ENCODE data around the gene OR5L1.

Gene OR5L1

DNA sequence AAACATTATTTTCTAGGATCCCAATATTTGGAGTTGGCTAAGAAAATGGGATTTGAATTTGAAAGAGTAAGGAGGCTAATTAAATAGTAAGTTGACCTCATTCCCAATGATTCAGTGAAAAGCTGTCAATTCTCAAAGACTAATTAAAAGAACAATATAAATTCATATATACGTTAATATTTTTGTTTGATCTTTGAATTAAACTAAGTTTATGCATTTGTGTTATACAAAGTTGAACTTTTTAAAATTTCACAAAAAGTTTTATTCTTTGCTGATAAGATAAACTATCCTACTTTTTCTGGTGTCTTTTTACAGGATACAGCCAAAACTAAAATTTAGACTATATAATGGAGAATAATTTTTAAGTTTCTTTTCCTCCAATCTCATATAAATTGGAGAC is at the start of gene OR5L1:
TSS of gene OR5L1 (plus strand) at position 301 of the 400 bp plus-strand sequence. CDS start 100 bp downstream, outside the sequence.
- no peak for DNase-seq

DNA sequence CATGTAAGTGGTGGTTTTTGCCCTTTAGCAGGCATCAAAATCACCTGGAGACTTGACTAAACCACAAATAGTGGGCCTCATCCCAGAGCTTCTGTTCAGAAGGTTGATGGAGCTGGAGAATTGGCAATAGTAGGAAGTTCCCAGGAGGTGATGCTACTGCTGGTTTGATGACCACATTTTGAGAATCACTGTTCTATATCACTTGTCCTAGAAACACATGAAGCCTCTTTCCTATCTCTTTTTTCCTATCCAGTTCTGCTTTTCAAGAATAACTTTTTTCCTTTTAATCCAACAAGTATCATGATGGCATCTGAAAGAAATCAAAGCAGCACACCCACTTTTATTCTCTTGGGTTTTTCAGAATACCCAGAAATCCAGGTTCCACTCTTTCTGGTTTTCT is 38.0 kb upstream of the OR5L1 start, which contains the start of gene OR5D13:
TSS of gene OR5D13 (plus strand) at position 301 of the 400 bp plus-strand sequence. CDS start at position 301, 0 bp downstream.
- DNase-seq, result no peak

DNA sequence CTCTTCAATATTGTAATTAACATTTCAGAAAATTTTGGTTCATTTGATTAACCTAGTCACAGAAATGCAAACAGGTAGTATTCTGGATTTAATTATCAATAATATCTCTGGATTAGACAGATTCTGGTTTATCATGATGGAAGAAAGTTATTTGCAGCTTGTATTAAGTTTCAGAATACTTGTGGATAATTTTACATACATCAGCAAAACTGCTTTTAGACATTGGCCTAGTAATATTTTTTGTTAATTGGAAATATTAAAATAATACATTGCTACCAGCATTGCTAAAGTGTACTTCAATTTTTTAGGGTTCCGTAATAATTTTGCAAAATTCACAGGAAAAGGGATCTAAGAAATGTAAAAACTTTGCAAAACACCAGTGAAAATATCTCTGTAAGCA is 19.6 kb upstream of the OR5L1 start:
- no peak for DNase-seq

DNA sequence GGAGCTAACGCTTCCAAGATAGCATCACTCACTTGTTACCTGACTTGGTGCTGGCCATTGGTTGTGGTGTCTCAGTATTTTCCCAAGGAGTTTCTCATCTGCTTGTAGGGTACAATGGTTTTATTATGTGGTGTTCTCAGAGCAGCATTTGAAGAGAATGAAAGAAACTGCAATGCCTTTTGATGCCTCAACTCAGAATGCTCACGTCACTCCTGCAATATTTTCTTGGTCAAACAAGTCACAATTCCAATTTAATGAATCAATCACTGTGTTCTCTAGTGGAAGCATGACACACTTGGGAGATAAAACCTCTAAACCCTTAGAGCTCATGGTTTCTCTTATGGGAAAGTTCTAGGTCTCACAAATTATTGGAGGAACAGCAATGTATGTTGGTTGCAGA is 17.8 kb upstream of the OR5L1 start:
- DNase-seq, result no peak

DNA sequence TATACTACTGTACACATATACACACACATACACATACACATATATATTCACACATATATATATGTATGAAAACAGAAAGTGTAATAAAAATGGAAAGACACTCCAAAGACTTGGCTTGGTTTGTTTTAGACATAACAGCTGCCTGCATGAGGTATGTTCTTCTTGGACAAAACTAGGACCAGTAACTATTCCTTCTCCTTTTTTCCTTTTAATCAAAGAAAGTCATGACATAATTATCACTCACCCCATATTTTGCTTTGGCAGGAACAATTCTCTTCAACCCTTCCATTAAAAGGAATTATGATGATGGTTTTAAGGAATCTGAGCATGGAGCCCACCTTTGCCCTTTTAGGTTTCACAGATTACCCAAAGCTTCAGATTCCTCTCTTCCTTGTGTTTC is 15.9 kb upstream of the OR5L1 start, which contains the start of gene OR5D14:
TSS of gene OR5D14 (plus strand) at position 301 of the 400 bp plus-strand sequence. CDS start at position 301, 0 bp downstream.
- DNase-seq, result no peak

DNA sequence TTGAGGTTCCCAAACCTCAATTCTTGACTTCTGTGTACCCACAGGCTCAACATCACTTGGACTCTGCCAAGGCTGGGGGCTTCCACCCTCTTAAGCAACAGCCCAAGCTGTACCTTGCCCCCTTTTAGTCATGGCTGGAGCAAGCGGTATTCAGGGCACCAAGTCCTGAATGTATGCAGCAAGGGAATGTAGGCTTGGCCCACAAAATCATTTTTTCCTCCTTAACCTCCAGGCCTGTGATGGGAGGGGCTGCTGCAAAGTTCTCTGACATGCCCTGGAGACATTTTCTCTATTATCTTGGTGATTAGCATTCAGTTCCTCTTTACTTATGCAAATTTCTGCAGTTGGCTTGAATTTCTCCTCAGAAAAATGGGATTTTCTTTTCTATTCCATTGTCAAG is 4.9 kb upstream of the OR5L1 start:
- no peak for DNase-seq

DNA sequence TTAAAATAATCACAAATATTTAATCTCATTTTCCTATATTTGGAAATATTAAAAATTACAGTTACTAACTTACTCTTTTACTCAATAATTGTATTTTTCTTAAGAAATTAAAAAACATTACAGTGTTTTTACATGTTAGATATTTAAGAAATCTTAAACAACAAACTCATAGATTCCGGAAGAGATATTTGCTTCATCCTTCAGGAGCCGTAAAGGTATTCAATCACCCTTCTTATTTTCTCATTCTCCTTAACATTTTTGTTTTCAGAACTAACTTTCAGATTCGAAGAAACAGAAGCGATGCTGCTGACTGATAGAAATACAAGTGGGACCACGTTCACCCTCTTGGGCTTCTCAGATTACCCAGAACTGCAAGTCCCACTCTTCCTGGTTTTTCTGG is 8.2 kb downstream of the OR5L1 start, which contains the start of gene OR5D18:
TSS of gene OR5D18 (plus strand) at position 301 of the 400 bp plus-strand sequence. CDS start at position 301, 0 bp downstream.
- no peak for DNase-seq

DNA sequence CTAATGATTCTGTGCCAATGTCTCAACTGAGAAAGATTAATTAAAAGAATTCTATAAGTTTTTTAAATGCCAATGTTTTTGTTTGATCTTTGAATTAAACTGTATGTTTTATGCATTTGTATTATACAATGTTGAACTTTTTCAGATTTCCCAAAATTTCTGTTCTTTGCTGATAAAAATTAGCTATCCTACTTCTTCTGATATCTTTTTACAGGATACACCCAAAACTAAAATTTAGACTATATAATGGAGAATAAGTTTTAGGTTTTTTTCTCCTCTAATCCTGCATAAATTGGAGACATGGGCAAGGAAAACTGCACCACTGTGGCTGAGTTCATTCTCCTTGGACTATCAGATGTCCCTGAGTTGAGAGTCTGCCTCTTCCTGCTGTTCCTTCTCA is 15.8 kb downstream of the OR5L1 start, which contains the start of gene OR5L2:
TSS of gene OR5L2 (plus strand) at position 301 of the 400 bp plus-strand sequence. CDS start at position 301, 0 bp downstream.
- no peak for DNase-seq

DNA sequence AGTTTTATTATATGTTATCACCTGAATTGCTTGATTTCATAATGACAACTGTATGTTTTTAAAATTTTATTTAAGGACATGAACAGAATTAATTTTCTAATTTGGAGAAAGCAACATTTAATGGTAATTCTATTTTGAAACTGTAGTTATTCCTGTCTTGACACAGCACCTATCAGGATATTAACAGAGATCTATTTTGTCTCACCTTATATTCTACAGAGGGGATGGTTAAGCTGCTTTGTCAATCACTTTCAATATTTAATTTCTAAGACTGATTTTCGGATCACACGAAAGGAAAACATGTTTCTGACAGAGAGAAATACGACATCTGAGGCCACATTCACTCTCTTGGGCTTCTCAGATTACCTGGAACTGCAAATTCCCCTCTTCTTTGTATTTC is 27.3 kb downstream of the OR5L1 start, which contains the start of gene OR5D16:
TSS of gene OR5D16 (plus strand) at position 301 of the 400 bp plus-strand sequence. CDS start at position 301, 0 bp downstream.
- DNase-seq, result no peak

DNA sequence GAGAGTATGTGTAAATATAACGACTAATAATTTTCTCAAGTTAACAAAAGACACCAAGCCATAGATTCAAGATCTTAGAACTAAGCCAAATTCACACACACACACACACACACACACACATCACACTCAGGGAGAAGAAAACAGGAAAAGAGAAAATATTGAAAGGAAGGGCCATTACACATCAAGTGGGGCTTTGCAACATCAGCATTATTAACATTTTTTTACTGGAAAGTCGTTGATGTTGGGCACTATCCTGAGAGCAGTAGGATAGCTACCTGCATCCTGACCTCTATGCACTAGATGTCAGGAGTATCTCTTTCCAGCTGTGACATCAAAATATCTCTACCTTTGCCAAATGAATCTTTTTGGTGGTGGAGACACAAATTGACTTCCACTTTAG is 36.3 kb downstream of the OR5L1 start:
- no peak for DNase-seq

DNA sequence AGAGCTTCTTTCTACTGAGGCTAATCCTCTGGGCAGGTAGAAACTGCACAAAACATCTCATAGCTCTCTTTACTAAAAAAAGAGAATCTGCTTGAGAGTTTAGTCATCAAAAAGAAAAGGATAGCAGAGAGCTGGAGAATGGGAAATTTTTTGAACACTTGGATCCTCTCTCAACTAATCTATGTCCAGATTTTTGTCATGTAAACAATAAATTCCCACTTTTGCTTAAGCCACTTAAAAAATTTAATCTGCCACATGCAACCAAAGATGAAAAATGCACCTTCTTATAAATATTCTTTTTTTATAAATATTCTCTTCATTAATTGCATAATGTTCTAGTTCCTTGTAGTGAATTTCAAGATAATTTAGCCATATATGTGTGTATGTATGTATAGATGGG is 37.9 kb downstream of the OR5L1 start:
- DNase-seq, result no peak

DNA sequence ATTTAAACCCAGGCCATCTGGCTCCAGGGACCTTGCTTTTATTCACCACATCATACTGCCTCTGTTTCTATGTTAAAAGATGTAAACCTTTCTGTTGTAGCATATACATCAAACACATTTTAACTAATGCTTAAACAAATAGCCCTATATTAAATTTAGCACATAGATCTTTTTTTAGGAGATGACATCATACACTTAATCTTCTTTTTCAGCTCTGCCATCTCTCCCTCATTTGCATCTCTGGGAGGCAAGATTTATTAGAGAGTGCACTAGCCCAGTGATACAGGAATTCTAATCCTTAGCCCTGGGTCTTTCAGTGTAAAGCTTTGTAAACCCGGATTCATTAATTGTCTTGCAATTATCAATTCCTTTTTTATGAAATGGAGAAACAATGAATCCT is 41.0 kb downstream of the OR5L1 start:
- DNase-seq, result no peak

DNA sequence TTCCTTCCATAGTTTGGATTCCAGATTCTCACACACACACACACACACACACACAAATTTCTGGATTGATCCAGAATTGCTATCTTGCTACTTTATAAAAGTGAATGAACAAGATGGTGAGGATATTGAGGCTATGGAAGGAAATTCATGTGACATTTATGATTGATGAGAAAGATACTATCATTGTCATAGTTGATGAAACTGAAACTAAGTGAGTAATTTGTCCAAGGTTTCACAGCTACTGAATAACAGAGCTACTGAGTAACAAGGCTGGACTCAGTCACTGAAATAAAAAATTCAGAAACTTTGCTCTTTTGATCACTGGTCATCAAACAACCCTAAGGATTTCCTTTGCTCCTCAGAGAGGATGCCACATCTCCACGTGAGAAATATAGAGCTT is 43.5 kb downstream of the OR5L1 start:
- no peak for DNase-seq

All from HCEC 1CT (cell line).